Caki2 (cell line): ENCODE results near the gene ZCCHC24. TPM values are rescaled to one million over a fixed set of nuclear protein-coding genes. Genes with fewer than 3 reads are reported as not detected.
"Not testable (repeated sequence)": the region's sequence is repeated elsewhere in the genome, so short reads cannot be mapped to it uniquely, and the experiment has no call there.

Source experiments
- DNase-seq: peaks from one replicate; pipeline ENCODE4 v3.0.0-alpha.2; 2015; ENCODE audit warnings: low read depth
- in situ Hi-C: cut with HindIII; loops from 2 replicates; pipeline ENCODE4 v1.10.0; 2016; ENCODE audit warnings: low sequenced_read_pairs, low pct_unique_long_range_greater_than_20kb, mixed read lengths
- total RNA-seq: library from RNA; depleted of rRNA; stranded (reverse); fragments of >200 nt; shearing (Covaris generic); gene quantifications from 2 replicates; pipeline ENCODE4 v1.2.3, GENCODE V29; 2014; ENCODE audit warnings: low replicate concordance

The ZCCHC24 gene
- total RNA-seq, 1 experiment from 2014 or later: 5.7 TPM

DNA sequence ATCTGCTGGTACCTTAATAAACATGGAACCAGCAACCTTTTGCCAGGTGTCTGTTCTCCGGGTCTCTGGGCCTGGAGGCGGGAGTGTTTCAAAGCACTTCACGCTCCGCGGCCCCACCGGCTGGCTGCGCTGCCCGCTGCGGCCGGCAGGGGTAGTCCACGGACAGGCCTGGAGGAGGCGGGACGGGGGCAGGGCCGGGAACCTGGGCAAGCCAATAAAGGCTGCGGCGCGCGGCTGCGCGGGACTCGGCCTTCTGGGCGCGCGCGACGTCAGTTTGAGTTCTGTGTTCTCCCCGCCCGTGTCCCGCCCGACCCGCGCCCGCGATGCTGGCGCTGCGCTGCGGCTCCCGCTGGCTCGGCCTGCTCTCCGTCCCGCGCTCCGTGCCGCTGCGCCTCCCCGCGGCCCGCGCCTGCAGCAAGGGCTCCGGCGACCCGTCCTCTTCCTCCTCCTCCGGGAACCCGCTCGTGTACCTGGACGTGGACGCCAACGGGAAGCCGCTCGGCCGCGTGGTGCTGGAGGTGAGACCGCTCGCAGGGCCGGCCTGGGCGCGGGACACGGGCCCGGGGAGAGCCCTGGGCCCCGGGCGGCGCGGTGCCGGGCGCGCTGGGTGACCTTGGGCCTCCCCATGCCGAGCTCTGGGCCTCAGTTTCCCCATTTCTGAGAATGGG is 98.1 kb downstream of the ZCCHC24 start, which contains the start of gene PPIF:
TSS of gene PPIF (plus strand) at position 244 of the 668 bp plus-strand sequence. CDS start at position 324, 80 bp downstream.
- in situ Hi-C loops: no loop called here
- DNase-seq: peak; percentile 86

DNA sequence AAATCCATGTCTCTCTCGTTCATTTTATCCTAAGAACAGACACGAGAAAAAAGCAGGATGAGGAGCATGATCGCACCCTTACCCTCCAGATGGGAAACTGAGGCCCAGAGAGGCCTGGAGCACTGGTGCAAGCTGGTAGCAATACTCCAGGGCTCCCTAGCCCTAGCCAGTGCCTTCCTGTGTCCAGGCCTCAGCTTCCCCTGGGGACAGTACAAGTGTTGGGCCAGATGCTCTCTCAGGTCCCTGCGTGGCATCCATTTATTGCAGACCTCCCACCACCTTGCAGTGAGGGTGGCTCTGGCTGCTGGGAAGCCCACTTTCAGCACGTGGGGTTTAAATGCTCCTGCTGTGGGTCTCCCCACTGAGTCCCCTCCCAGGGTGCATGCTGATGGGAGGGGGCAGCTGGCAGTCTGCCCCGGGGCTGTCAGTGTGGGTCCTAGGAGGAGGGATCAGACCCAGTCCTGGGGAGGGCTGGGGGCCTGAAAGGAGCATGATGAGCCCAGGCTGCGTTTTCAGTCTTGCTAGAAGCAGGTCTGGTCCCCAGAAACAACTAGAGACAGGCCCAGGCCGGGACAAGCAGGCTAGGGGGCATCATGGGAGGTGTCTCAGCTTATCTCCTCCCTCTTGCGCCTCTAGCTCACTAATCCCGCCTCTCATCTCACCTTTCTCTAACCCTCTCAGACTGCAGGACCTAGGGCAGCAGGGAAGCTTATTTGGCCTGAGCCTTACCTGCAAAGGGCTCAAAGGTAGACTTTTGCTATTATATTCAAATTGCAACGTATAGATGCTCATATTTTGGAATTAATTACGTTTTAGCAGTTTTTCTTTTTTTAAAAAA is 98.8 kb downstream of the ZCCHC24 start:
- in situ Hi-C loops: no loop called here

DNA sequence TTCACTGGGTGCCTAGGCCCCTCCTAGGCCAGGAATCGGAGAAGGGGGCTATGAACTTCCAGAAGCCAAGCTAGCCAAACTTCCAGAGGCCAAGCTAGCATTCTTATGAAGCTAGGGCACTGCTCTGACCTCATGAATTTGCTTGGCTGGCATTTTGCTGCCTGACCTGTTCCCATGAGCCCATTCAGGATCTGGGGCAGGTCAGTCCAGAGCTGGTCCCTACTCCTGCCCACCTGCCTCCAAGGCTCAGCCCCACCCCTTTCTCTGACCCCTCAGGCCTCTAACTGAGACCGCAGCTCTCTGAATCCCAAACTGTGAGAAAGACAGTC is 99.4 kb downstream of the ZCCHC24 start:
- DNase-seq: no peak
- in situ Hi-C loops: no loop called here

More for the DNA sequence above, 98.8 kb downstream of the ZCCHC24 start:
- DNase-seq: no peak

DNA sequence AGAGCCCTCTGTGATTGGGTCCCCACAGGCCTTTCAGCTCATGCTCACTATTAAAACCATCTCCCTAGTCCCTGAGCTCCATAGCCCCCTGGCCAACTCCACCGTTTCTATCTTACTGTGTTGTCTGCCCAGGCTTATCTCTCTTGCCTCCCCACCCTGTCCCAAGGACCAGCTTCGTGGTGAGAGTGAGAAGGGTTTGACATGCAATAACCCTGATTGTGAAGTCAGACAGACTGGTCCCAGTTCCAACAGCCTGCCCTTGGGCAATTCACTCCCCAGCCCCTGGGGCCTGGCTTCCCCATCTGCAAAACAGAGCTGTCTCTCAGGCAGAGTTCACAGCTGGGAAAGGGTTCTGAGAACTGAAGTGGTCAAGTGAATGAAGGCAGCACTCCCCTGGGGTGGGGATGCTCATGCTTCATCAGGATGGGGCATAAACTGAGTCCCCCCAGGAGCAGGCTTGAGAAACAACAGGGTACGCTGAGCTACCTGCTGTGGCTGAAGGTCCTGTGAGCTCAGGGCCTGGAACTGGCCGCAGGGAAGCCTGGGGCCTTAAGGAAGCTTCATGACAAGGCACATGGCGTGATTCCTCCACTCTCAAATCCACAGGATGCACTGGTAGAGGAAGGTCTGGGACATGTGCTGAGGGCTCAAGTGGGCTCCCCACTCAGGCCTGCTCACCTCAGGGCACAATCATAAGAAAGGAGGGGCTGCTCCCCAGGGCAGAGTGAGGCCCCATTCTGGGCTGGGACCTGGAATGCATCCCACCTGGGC is 100.0 kb downstream of the ZCCHC24 start:
- DNase-seq: no peak
- in situ Hi-C loops: no loop called here

DNA sequence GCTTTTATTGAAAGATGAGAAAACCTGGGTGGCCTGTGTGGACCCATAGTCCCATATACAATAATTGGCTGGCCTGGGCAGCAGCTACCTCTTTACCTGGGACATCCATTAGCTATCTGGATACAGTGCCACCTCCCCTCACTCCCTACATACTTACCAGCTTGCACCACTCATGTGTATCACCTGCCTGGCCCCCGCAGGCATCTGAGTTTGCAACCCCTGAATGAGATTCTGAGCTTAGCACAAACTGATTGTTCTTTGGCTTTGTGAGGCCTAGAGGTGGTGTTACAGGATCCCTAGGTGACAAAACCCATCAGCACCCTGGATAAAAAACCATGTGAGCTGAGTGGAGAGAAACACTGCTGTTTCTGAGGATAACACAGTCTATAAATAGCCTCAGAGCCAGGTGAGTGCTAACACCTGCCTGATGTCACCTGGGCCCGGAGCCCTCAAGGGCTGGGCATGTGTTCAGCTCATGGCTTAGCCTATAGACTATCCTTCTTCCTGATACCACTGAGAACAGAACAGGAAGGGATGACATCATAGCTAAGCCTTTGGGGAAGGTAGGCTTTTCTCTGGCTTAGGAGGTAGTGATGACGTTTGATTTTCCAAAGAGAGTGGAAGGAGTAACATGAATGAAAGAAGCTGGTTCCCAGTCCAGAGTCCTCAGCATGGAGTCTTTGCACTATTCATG is 100.8 kb downstream of the ZCCHC24 start:
- no peak for DNase-seq
- in situ Hi-C loops: no loop called here

DNA sequence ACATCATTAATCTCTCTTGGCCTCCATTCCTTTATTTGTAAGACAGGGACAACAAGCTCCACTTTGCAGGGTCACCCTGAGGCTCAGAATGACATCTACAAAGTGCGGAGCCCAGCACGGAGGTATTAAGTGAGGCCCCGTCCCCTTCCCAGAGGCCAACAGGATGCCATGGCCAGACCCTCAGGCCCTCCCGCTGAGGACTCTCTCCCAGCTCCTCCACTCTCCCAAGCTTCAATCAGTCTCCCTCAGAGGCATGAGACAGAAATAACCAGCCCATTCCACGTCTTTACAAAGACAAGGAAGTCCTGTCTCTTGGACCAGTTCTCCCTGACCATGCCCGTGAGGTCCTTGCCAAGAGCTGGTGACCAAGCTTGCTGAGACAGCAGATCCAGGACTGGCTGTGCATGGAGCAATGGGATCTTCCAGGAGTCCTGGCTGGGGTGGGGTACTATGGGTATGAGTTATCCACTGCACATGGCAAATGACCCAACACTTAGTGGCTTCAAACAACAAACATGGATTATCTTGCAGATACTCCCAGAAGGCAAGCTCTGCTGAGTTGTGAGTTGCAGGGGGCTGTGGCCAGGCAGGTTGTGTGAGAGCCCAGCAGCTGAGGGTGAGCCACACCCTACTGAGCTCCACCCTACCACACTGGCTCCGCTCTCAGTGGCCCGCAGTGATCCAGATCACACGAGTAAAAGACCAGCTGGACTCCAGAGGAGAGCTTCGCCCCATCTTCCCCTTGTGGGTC is 102.4 kb downstream of the ZCCHC24 start:
- in situ Hi-C loops: no loop called here
- DNase-seq: no peak

DNA sequence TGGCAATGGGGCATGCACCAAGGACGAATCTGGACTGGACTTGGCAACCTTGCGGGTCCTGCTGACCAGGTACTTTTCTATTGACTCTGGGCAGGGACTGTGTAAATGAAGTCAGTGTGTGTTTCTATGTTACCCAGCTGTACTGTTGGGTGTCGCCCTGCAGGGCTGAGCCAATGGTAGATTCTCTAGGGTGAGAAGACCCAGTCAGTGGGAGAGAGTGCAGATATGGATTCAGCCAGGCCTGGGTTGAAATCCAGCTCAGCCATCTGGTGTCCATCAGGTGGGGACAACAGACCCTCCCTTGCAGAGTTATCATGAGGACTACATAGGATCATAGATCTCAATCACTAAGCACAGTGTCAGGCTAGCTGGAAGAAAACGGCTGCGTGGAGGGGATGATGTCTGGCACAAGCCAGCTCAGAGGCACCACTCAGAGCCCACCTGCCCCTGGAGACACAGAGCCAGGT is 103.1 kb downstream of the ZCCHC24 start:
- DNase-seq: no peak
- in situ Hi-C loops: no loop called here

DNA sequence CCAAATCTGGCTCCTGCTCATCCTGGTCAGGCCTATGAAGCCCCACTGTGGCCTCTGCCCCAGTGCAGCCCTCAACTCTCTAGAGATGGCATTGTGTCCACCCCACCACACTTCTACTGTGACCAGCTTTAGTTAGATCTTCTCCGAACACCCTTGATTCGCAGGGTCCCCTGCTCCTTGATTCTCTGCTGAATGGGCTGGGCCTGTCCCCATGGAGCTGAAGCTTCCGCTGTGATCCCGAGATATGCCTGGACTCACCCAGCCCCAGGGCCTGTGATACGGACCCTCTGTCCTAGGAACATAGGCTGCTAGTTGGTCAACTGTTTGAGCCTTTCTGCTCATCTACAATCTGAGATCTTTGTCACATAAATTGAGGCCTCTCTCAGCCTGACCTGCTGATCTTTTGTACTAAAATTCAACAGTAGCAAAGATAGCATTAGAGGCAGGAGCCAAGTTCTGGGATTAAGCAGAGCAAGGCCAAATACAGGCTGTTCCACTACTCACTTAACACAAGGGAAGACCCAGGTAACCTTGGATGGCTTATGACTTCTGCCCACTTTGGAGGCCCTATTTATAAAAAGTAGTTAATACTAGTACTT is 104.7 kb downstream of the ZCCHC24 start:
- in situ Hi-C loops: no loop called here
- no peak for DNase-seq

DNA sequence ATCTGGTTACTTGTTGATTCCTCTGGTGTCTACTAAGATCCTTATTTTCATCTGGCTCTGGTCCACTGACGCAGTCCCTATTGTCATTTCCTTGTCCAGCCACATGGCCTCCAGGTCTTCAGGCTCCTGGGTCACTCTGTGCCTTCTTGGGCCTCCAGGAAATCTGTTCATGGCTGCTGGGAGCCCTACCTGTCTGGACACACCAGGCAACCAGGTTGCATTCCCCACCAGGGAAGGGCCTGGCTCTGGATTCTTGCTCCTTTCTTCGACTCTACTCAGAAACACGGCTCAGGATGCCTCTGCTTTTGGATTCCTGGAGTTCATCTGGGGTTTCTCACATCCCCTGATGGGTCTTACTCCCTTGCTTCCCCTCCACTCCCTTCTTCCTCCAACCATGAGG is 106.2 kb downstream of the ZCCHC24 start:
- in situ Hi-C loops: no loop called here
- no peak for DNase-seq

DNA sequence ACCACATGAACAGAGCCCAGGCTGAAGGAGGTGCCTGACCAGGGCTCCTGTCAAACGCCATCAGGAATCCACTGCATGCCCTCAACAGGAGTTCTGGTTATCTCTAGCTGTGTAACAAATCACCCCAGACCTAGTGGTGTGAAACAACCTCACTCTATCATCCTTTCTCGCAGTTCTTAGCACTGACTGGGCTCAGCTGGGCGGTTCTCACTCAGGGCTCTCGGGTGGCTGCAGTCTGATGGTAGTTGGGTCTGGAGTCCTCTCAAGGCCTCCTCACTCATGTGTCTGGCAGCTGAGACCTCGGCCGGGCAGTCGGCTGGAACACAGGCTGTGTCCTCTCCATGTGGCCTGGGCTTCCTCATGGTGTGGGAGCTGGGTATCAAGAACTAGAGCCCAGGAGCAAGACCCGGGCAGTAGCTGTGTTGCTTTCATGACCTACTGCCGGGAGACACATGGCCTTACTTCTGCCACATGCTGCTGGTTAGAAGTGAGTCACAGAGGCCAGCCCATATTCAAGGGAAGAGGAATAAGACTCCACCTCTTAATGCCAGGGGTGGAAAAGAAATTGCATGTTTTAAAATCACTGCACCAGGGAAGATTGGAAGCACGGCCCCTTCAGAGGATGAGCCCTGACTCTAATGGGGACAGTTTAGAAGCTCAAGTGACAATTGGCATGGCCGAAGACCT is 107.5 kb downstream of the ZCCHC24 start:
- in situ Hi-C loops, DNase-seq: not testable (repeated sequence)

DNA sequence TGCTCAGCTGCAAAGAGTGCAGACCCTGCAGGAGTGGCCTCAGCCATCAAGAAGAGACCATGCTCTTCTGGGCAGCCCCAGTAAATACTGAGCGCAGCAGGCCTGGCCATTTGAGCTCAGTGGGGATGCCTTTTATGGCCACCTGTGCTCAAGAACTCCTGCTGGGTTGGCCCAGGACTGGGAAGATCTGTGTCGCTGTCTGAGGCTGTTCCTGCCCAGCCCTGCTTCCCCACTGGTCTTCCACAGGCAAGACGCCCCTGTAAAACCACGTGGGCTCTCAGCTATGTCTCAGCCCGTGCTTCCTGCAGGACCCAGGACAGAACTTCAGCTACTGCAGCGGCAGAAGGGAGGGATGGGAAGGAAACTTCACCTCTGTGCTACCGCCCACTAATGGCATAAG is 108.7 kb downstream of the ZCCHC24 start:
- in situ Hi-C loops: no loop called here

DNA sequence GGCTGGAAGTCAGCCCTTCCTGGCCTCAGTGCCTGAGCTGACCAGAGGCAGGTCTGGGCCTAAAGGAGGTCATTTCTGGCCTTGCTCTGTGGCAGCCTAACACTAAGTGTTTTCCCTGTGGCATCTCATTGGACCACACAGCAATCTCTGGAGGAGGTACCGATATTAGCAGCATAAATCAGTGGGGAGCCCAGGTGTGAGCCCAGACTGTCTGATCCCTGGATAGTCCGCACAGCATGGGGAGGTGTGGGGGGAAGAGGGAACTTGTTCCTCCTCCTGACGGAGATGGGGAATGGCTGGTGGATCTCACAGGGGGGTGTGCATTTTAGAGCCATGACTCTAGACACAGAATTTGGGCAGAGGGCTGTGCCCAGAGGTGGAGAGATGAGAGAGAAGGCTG is 109.1 kb downstream of the ZCCHC24 start:
- DNase-seq: no peak
- in situ Hi-C loops: no loop called here

More for the DNA sequence above, 108.7 kb downstream of the ZCCHC24 start:
- no peak for DNase-seq

DNA sequence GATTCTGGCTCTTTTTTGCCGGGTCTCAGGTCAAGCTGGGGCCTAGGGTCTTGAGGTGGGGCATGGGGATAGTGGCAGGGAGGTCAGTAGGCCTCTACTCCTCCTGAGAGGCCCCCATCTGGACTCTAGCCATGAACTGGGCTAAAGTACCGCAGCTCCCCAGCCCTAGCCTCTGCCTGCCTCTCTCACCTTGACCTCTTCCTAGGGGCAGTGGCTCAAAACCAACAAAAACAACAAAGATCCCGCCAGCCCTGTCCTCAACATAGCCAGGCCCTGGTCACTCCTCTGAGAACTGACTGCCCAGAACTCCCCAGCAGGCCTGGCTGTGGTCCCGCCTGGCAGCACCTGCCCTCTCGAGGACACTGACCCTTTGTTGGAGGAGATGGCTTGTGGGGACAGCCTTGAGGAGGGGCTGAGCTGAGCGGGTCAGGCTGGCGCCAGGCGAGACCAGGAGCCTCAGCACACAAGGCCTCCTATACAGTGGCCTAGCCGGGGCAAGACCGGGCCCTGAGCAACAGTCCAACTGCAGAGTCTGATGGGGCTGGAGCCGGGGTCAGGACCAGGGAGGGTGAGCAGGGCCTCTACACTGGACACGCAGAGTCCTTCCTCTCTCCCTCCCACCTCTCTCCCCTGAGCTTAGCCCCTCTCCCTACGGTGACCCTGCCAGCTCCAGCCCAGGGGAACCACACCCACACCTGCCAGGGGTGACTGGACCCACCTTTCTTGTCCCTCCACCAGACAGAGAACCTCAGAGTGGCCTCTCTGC is 109.8 kb downstream of the ZCCHC24 start:
- in situ Hi-C loops: no loop called here
- no peak for DNase-seq

DNA sequence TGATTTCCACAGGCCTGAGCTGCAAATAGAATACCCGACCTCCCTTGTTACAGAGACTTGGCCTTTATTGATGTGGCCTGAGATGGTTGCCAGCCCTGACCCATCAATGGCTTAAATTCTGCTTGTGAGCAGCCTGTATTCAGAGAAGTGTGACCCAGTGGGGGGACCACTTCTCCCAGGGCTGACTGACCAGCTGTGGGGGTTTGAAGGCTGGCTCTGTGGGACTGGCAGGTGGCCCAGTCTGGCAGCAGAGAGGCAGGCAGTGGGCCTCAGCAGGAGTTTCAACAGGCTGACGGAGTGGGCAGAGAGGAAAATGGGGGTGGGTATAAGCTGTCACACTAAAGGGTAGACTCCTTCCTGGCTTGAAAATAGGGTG is 110.3 kb downstream of the ZCCHC24 start:
- in situ Hi-C loops: no loop called here
- no peak for DNase-seq

DNA sequence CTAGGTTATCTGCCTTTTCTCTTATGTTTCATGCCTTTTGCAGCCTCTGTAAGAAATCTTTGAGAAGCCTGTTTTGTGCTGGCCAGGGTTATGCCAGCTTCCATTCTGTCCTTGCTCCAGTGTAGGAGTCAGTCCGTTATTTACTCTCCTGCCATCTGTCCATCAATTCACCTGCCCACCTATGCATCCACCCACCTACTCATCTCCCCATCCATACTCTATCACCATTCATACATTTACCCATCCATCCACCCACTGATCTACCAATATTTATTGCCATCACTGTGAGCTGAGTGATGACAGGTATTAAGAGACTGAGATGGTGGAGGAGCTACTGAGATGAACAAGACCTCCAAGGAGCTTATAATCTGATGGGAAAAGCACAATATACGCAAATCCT is 110.9 kb downstream of the ZCCHC24 start:
- DNase-seq: no peak
- in situ Hi-C loops: no loop called here

DNA sequence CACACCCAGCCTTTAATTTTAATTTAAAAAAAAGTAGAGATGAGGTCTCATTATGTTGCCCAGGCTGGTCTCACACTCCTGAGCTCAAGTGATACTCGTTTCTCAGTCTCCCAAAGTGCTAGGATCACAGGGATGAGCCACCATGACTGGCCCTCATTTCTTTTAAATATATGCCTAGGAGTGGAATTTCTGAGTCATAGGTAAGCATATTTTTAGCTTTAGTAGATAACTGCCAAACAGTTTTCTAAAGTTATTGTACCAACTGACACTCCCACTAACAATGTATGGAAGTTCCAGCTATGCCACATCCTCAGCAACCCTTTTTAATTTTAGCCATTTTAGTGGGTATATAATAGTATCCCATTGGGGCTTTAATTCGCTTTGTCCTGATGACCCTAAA is 111.9 kb downstream of the ZCCHC24 start:
- DNase-seq: peak; percentile 49
- in situ Hi-C loops: no loop called here
